Ramos (cell line): ENCODE measurements around the gene IQSEC1.

Source experiments
- in situ Hi-C: fragments of 300-500 bp; cut with MboI; formaldehyde crosslinking; loops from one replicate; pipeline ENCODE4 v1.14.3; 2022; ENCODE audit warnings: low sequenced_read_pairs; ENCODE audit not compliant: unreplicated experiment

The IQSEC1 gene

GRCh38 chr3:13053893-13054292 lies 19.3 kb downstream of the IQSEC1 start:
- in situ Hi-C loops, result no loop called here

DNA sequence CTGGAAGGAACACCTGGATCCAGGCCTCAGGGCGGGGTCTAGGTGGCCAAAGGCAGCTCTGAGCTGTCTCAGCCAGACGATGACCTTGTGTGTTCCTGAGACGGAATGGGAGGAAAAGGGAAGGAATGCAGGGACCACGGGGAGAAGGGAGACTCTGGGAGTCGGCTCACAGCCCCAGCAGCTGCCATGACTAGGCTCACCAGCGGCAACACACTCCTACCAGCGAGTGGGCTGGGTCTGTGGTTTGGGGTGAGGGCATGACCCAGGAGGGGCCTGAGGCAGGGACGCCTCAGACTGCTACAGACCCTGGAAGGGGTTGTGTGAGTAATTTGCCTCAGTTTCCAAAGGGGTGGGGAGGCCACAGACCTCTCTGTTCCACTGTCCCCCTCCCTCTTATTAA lies 19.8 kb downstream of the IQSEC1 start:
- in situ Hi-C loops, result no loop called here

DNA sequence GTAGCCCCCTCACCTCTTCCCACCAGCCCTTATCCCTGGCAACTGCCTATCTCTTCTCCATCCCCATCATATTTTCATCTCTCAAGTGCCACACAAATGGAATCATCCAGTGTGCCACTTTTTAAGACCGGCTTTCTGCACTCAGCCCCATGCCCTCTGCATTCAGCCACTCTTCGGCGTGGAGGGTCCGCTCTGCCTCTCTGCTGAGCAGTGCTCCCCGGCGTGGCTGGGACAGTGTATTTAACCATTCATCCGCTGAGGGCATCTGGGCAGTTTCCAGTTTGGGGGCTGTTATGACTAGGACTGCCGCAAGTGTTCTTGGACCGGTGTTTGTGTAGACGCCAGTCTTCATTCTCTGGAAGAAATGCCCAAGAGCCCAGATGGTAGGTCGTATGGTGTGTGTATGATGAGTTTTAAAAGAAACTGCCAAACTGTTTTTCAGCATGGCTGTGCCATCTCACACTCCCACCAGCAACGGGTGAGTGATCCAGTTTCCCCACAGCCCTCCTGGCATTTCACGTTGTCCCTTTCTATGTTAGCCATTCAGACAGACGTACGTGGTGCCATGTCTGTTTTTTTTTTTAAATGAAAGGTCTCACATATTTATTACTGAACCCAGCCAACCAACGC lies 20.9 kb downstream of the IQSEC1 start:
- in situ Hi-C loops, result no loop called here

GRCh38 chr3:13051581-13051980 lies 21.6 kb downstream of the IQSEC1 start:
- in situ Hi-C loops, result no loop called here

DNA sequence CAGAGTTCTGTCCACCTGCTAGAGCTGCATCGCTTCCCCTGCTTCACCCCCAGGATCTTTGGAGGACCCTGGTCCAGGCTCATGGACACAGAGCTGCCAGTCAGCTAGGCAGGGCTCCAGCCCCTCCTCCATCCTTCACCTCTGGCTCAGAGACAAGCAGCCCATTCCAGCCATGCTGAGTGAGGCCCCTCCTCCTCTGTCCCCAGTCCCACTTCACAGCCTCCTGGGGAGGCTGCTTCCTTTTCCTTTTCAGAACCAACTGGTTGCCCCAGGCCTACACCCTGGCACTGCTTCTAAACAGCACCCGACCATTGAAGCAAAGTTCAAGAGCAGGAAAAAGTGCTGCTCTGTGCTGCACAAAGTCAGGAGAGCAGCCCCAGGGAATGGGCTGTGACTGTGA lies 22.2 kb downstream of the IQSEC1 start:
- in situ Hi-C loops, result no loop called here

- in situ Hi-C loops, result no loop called here
Observed at GRCh38 chr3:13050446-13050845, 22.8 kb downstream of the IQSEC1 start.

DNA sequence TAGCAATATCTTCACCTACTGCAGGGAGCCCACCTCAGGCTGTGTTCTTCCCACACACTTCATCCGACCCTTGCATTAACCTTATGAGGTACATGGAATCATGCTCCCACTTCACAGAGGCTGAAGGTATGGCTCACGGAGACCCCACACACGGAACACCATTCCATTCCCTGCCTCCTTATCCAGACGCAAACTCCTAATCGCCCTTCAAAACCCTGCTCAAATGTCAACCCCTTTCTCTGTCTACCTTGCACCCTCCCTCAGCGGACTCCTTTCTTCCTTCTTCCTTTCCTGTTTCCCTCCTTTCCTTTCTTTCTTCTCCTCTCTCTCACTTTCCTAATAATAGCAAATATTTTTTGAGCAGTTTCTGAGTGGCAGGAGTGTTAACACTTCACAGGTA lies 23.8 kb downstream of the IQSEC1 start:
- in situ Hi-C loops, result no loop called here

GRCh38 chr3:13047296-13048165 lies 25.7 kb downstream of the IQSEC1 start:
- in situ Hi-C loops, result no loop called here

DNA sequence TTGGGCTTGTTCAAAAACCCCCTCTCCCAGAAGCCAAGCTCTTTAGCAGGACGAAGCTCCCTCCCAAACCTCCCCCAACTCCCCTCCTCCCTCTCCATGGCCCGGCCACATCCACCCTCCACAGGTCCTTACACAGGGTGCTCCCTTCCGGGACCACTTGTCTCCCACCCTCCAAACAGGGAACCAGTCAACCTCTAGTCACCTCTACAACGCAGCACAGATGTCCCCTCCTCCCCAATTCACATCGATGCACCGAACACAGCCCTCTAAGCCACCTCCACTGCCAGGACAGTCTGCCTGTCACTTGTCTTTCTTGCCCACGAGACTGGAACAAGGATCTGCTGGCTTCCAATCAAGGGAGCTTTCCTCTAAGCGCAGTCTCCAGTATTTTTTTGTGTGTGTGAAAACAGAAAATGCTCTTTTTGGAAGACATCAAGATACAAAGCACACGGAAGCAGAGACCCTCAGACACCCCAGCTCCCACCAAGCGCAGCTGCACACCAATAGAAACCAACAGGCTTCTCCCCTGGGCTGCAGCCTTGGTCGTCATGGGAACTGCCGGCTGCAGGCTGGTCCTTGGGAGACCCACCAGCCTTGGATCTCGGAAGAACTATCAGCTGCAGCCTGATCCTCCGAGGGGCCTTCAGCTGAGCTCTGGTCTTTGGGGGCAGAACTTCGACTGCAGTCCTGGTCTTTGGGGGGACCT lies 26.5 kb downstream of the IQSEC1 start:
- in situ Hi-C loops, result no loop called here

- in situ Hi-C loops, result no loop called here
Observed at GRCh38 chr3:13045904-13046568, 27.2 kb downstream of the IQSEC1 start.

DNA sequence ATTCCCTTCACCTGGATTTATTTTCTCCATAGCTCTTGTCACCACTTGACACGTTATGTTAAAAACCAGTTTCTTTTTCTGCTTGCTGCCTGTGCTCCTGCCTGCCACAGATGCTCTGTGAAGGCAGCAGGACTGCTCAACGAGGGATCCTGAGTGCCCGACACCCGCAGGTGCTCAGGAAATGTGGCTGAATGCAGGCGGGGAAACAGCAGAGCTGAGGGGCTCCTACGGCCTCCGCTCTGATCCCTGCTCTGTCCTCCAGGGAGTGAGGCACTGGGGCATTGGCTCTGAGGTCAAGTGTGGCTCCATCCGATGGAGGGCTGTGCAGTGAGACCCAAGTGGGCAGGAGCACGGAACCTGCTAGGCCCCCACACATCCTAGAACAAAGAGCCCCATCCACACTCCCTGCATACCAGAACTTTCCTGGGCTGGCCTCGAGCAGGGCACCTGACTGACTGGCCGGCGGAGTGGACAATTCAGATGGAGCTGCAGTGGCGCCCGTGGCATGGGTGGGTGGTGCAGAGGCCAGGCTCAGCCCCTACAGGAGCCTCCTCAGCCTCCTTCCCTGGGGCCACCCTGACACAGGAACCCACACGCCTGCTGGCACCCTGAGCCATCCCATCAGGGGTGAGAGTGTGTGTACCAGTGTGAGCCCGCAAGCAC lies 27.9 kb downstream of the IQSEC1 start:
- in situ Hi-C loops, result no loop called here

DNA sequence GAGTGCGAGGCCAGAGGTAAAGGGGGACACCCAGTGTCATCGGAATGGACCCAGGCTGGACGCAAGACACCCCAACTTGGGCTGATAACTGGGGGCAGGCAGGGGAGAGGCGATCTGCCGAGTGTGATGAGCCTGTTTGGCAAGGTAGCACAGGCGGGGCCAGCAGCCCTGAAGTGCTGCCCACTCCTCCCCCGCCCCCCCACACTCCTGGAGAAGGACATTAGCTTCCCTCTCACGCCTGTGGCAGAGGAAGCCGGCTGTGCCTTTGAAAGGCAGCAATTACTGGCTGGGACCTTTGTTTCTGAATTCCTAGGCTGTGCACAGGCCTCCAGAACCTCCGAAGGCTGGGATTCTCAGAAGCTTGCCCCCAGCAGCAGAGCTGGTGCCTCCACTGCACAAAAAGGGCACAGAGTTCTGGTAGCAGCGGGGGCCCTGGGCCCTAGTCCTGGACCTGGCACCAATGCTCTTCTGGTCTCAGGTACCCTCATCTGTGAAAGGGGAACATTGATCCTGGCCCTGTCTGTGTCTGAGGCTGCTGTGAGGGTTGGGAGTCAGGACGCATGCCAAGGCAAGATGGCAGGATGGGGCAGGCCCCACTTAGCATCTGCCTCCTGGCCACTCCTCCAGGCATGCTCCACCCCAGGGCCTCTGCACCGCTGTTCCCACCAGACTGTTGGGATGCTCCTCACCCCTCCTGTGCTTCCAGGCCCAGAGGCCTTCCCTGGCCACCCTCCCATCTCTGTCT lies 28.6 kb downstream of the IQSEC1 start:
- in situ Hi-C loops, result no loop called here

DNA sequence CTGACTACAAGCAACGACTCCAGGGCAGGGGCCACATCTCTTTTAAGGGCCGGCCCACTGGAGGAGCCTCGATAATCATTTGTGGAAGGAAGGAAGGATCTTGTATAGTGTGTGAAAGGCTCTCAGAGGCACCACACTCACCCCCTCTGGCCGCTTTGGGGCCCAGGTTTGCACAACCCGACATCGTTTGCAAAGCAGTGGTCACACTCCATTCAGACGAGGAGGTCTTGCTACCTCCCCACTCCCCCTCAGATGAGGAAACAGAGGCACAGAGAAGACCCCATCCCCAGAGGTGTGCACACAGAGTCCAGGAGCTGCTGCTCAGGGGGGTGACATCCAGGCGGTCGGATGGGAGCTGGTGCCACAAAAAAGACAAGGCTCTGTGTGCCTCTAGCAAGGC lies 29.6 kb downstream of the IQSEC1 start:
- in situ Hi-C loops, result no loop called here

DNA sequence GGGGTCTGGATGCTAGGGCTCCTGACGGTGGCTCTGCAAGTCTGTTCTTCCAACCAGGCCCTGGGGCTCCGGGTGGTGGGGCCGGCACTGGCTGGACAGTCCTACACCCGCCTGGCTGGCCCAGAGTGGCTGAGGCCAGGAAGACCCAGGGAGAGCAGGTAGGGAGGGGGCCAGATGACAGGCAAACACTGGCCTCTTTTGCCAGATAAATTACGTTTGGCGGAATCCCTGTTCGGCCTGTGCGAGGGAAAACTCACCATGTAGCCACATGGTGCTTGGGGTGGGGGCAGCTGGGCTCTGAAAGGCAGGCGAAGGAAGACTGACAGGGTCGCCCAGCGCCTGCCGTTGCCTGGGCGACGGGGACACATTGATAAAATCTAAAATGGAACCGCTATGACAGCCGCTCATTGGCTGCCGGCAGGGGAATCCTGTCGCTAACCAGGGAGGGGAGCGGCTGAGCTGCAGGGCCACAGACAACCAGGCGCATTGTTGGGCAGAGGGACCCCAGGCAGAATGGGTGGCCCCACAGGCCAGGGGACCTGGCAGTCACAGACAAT lies 30.4 kb downstream of the IQSEC1 start:
- in situ Hi-C loops, result no loop called here

DNA sequence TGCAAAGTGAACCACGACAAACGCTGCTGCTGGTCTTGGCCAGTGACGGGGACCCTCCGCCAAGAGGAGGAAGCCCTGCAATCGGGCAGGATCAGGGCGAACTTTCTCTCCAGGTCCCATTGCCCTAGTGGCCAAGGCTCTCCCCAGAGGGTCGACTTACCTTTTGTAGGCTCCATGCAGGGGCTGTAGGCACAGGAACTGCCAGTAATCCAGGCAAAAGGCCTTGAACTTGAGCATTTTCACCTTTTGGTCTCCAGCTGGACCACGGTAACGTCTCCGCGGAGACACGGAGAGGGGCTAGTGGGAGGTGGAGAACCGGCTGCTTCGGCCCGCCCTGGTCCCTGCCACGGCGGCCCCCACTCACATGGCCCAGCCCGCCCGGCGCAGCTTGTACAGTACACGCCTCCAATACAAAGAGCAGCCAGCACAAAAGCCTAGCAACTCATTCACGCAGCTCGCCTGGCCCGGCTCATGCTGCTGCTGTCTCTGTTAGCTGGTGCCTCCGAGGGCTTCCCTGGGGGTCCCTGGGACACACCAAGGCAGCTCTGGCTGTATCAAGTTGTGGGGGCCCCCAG lies 31.0 kb downstream of the IQSEC1 start:
- in situ Hi-C loops, result no loop called here

DNA sequence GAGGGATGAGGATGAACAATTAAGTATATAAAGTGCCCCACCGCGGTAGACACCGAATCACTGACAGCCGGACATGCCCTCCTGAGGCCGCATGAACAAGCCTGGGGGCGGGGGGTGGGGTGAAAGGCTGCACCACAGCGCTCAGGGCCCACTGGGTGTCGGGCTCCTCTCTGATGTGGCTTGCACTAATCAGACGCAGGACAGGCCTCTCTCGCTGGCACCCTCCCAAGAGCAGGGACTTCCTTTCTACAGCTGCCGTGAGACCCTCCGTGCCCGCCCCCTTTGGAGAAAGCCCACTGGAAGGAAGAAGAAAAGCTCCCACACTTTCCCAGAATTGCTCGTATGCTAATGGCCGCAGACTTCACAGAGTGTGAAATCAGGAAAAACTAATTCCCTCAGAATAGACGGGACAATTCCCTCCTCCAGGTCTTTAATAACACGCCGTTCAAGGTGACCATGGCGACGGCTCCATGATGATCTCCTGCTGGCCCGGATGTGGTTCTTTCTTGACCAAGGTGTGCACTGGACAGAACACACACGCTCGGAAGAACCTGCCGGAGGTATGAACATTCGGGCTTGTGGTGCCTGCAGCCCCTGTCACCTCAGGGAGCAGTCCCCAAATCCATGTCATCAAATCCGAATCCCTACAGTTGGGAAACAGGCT lies 32.0 kb downstream of the IQSEC1 start:
- in situ Hi-C loops, result no loop called here

GRCh38 chr3:13040361-13041074 lies 32.7 kb downstream of the IQSEC1 start:
- in situ Hi-C loops, result no loop called here
